GM12874 (cell line): Measurements from ENCODE around the gene SLC9A7.

Experiments used
- CTCF ChIP-seq: IDR thresholded peaks from 2 replicates; pipeline ENCODE4 v1.5.1; 2011; ENCODE audit warnings: low read depth, mild to moderate bottlenecking, control low read depth, low read length, moderate library complexity; ENCODE audit not compliant: insufficient read depth

SLC9A7 gene

DNA sequence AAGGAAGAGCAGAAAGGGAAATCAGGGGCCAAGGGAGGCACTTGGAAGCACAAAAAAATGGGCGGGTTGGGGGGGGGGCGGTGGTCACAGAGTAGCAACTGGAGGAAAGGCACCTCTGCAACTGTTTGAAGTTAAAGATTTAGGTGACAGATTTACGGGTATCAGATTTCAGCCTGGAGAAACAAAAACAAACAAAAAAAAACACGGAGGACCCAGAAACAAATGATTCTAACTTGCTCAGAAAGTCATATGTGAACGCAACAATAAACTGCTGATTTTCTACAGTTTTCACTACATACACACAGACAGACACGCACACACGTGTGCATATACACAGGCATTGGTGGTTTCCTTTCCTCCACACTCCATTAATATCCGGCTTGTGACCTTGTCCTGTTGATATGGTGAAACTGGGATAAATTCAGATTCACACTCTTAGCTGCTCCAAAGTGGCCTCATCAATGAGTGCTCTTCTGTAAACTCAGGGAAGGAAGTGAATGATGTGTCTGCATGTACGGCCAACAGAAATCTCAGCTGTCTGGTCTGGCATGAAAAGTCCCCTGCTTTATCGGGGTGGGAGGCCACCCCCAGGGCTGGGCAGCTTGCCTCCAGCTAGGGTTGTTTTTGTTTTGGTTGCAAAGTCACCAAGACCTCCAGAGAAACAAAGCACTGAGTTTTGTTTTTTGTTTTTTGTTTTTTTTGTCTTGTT lies 131.1 kb downstream of the SLC9A7 start:
- TF ChIP-seq CTCF = no peak

DNA sequence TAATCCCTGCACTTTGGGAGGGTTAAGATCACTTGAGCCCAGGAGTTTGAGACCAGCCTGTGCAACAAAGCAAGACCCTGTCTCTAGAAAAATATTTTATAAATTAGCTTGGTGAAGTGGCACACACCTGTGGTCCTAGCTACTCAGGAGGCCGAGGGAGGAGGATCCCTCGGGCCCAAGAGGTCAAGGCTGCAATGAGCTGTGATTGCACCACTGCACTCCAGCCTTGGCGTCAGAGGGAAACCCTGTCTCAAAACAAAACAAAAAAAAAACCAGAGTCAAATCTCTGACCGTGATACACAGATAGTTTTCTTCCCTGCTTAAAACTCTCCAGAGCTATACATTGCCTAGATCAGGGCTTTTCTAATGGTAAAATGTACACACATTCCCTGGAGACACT lies 131.9 kb downstream of the SLC9A7 start:
- TF ChIP-seq CTCF = no peak

DNA sequence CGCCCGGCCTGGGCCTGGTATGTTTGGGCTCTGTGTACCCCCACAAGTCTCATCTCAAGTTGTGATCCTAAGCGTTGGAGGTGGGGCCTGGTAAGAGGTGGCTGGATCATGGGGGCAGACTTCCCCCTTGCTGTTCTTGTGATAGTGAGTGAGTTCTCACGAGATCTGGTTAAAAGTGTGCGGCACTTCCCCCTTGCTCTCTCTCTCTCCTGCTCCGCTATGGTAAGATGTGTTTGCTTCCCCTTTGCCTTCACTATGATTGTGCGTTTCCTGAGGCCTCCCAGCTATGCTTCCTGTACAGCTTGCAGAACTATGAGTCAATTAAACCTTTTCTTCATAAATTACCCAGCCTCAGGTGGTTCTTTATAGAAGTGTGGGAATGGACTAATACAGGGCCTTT lies 132.4 kb downstream of the SLC9A7 start:
- no peak for TF ChIP-seq CTCF

GRCh38 chrX:46624090-46624786 lies 134.7 kb downstream of the SLC9A7 start:
- TF ChIP-seq CTCF = no peak

DNA sequence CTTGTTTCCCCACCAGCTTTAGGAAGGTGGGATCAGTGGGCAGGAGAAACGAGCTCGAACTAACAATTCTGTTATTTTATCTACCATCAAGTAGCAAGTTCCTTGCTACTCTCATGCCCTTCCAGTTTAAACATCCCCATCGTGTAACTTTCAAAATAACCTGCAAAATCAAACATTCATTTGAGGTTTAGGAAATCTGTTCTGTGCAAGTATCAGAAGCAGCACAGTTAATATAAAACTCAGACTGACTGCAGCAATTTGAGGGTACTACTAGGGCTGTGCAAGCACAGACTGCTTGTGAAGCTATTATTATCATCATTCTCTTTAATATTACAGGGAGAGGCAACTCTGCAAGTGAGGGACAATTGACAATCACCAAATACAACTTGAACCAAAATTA lies 137.3 kb downstream of the SLC9A7 start:
- TF ChIP-seq CTCF = no peak

- TF ChIP-seq CTCF = no peak
These were observed 138.4 kb downstream of the SLC9A7 start for GRCh38 chrX:46620505-46620904.

- no peak for TF ChIP-seq CTCF
These were observed 140.0 kb downstream of the SLC9A7 start for GRCh38 chrX:46618947-46619346.
